PC-9 (cell line): ENCODE results near the gene TMCC1. TPM values are rescaled to one million over a fixed set of nuclear protein-coding genes. Genes with fewer than 3 reads are reported as not detected.

Experiments used
- BruUV-seq: library from RNA; stranded (reverse); fragments of 400-500 nt; replicated peaks from 2 replicates; lab custom pipeline; 2021; lab: Mats Ljungman, UMichigan
- CTCF ChIA-PET: fragments of 300-600 bp; sonication (Branson Sonifier 250); formaldehyde crosslinking; loops from one replicate; lab custom pipeline; 2022; ENCODE audit warnings: antibody characterized with exemption; lab: Charles Lee
- POLR2A ChIA-PET: fragments of 300-600 bp; sonication (Branson Sonifier 250); formaldehyde crosslinking; loops from one replicate; lab custom pipeline; 2022; ENCODE audit warnings: antibody characterized with exemption; ENCODE audit not compliant: unreplicated experiment; lab: Charles Lee
- DNase-seq, 2 experiments: peaks; one replicate each; pipeline versions ENCODE4 v3.0.0 to v3.0.0-alpha.2; 2015 to 2022; ENCODE audit warnings: mixed read lengths in 1 of 2
- H2AFZ ChIP-seq: fragments of 200-600 bp; sonication (generic); 2 replicates; pipeline ENCODE4 v1.8.1; 2017; ENCODE audit warnings: antibody characterized with exemption
- H3F3A ChIP-seq: fragments of 200-600 bp; sonication (generic); 2 replicates; pipeline ENCODE4 v1.8.1; 2017; ENCODE audit warnings: antibody characterized with exemption, mild to moderate bottlenecking, low read depth; ENCODE audit not compliant: insufficient read depth
- H3K27ac ChIP-seq: fragments of 200-600 bp; sonication (generic); 2 replicates; pipeline ENCODE4 v1.6.1; 2016; ENCODE audit warnings: mixed run types
- H3K27me3 ChIP-seq: fragments of 200-600 bp; sonication (generic); 2 replicates; pipeline ENCODE4 v1.6.1; 2016; ENCODE audit warnings: low read depth, mixed run types; ENCODE audit not compliant: insufficient read depth
- H3K36me3 ChIP-seq: fragments of 200-600 bp; sonication (generic); 2 replicates; pipeline ENCODE4 v1.6.1; 2016; ENCODE audit warnings: low read depth, mixed run types
- H3K4me1 ChIP-seq: fragments of 200-600 bp; sonication (generic); replicated peaks from 2 replicates; pipeline ENCODE4 v1.6.1; 2016; ENCODE audit warnings: mixed run types; ENCODE audit not compliant: insufficient read depth
- H3K4me2 ChIP-seq: fragments of 200-600 bp; sonication (generic); 2 replicates; pipeline ENCODE4 v1.6.1; 2017; ENCODE audit warnings: mixed run types
- H3K4me3 ChIP-seq: fragments of 200-600 bp; sonication (generic); 2 replicates; pipeline ENCODE4 v1.6.1; 2016; ENCODE audit warnings: mixed run types
- H3K79me2 ChIP-seq: fragments of 200-600 bp; sonication (generic); 2 replicates; pipeline ENCODE4 v1.6.1; 2017; ENCODE audit warnings: low read depth, mixed run types
- H3K9me2 ChIP-seq: fragments of 200-600 bp; sonication (generic); 2 replicates; pipeline ENCODE4 v1.8.1; 2017; ENCODE audit warnings: mild to moderate bottlenecking; ENCODE audit not compliant: insufficient read depth
- H3K9me3 ChIP-seq: fragments of 200-600 bp; sonication (generic); 2 replicates; pipeline ENCODE4 v1.8.1; 2016; ENCODE audit warnings: low read depth; ENCODE audit not compliant: insufficient read depth
- H4K20me1 ChIP-seq: fragments of 200-600 bp; sonication (generic); 2 replicates; pipeline ENCODE4 v1.8.1; 2017; ENCODE audit not compliant: insufficient read depth
- EZH2 ChIP-seq: fragments of 200-600 bp; sonication (generic); IDR thresholded peaks from 2 replicates; pipeline ENCODE4 v1.8.0; 2017; ENCODE audit warnings: antibody characterized with exemption, low read depth
- intact Hi-C: fragments of 100-400 bp; cut with micrococcal nuclease; formaldehyde crosslinking; loops from one replicate; pipeline ENCODE4 v1.10.0; 2022; ENCODE audit not compliant: unreplicated experiment
- total RNA-seq: library from RNA; stranded (reverse); gene quantifications from 2 replicates; pipeline ENCODE4 v1.2.3, GENCODE V29; 2021
- TF ChIP-seq, protein P1 (sequence below): fragments of 200-600 bp; sonication (generic); conservative IDR thresholded peaks from 2 replicates; pipeline ENCODE4 v1.6.1; 2017; ENCODE audit warnings: mixed run types, antibody characterized with exemption, mild to moderate bottlenecking, moderate library complexity

TMCC1 gene
- total RNA-seq, 1 experiment from 2014 or later, result 41.4 TPM

DNA sequence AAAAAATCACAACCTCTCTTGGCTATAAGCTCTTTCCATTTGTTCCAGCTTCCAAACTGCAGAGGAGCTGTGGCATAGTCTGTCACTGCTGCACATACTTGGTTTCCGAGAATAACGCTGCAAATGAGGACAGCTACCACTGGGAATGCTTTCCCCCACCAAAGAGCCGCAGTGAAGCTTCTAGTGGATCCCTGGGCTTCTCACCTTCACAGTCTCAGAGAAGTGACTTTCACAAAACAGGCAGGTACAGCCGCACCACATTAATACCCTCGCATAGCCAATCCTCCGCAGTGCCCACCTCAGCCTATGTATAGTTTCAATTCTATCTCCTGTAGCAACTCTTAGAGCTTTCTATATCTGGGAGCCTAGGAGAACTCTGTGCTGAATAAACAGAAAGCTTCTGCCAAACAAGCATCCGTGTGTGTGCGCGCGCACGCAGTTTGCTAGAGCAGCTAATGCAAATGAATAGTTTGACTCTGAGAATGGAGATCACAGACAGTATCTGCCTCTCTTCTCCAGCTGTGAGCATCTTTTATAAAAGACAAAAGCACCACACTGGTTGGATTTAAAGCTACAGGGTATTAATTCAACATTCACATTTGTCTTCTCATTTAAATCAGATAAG lies 205.1 kb downstream of the TMCC1 start:
- intact Hi-C loops, result loop anchor here (2.0 kb wide), 1 partner anchor 14 kb away; no protein-coding TSS in a partner anchor
- no TSS peak for BruUV-seq
- H3K27ac ChIP-seq, result peak overlapping the region; percentile 72
- no peaks in the 10 kb centered on the region for H4K20me1 ChIP-seq
- H3K27me3 ChIP-seq, result no peaks in the 10 kb centered on the region
- no peak for DNase-seq
- 0 out of 2 replicates have a peak overlapping the region, but pooled peaks have one; percentile 37 for H3K4me2 ChIP-seq
- H2AFZ ChIP-seq, result no peak overlapping the region
- peaks cover 64% of the 10 kb centered on the region for H3K4me1 ChIP-seq
- H3K9me3 ChIP-seq, result no peaks in the 10 kb centered on the region; the same call in 1 of the 2 replicates
- TF ChIP-seq EZH2, result no peak
- TF ChIP-seq, protein P1, sequence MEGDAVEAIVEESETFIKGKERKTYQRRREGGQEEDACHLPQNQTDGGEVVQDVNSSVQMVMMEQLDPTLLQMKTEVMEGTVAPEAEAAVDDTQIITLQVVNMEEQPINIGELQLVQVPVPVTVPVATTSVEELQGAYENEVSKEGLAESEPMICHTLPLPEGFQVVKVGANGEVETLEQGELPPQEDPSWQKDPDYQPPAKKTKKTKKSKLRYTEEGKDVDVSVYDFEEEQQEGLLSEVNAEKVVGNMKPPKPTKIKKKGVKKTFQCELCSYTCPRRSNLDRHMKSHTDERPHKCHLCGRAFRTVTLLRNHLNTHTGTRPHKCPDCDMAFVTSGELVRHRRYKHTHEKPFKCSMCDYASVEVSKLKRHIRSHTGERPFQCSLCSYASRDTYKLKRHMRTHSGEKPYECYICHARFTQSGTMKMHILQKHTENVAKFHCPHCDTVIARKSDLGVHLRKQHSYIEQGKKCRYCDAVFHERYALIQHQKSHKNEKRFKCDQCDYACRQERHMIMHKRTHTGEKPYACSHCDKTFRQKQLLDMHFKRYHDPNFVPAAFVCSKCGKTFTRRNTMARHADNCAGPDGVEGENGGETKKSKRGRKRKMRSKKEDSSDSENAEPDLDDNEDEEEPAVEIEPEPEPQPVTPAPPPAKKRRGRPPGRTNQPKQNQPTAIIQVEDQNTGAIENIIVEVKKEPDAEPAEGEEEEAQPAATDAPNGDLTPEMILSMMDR, result no peak
- no peak overlapping the region for H3K4me3 ChIP-seq
- H3K36me3 ChIP-seq, result peaks cover 14% of the 10 kb centered on the region; the same call in 1 of the 2 replicates
- CTCF ChIA-PET, result interaction anchor here (0.5 to 0.7 kb wide), 2 partner anchors 35 to 39 kb away, joined by 3 read pairs; no protein-coding TSS in a partner anchor
- peaks cover 98% of the 10 kb centered on the region for H3K79me2 ChIP-seq
- H3K9me2 ChIP-seq, result no peaks in the 10 kb centered on the region
- H3F3A ChIP-seq, result peaks cover 15% of the 10 kb centered on the region
- POLR2A ChIA-PET, result interaction anchor here (0.6 kb wide), 2 partner anchors 22 to 317 kb away, joined by 3 to 9 read pairs; no protein-coding TSS in a partner anchor

DNA sequence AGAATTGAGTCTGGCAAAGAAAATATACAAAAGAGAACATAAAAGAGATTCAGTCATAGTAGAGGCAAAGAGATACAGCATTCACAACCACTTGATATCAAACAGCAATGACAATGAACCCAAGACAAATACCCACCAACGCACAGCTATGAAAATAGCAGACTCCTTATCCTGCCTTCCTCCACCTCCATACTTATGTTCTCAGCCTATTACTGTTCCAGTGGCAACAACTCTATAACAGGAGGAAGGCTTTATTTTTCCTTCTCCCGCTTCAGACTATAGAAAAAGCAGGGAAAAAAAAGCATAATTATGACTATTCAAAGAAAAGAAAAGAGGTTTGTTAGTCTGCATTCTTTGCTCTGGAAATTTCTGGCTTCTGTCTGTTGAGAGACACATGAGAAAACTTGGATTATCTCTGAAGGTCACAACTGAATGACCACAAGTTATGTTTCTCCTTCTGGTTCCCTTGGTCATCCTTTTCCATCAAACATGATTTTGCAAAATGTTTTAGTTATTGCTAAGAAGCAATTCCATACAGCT lies 205.9 kb downstream of the TMCC1 start:
- BruUV-seq, result no TSS peak
- Histone ChIP-seq H4K20me1 (no peaks in the 10 kb centered on the region), H3K9me2 (no peaks in the 10 kb centered on the region), H3K4me3 (no peak overlapping the region), H3K4me2 (peak overlapping the region; percentile 37; the same call in 1 of the 2 replicates), H3K27me3 (no peaks in the 10 kb centered on the region), H3K4me1 (peaks cover 57% of the 10 kb centered on the region), H3F3A (peaks cover 14% of the 10 kb centered on the region; the same call in 1 of the 2 replicates), H3K27ac (peak overlapping the region; percentile 72), H2AFZ (no peak overlapping the region), H3K9me3 (no peaks in the 10 kb centered on the region; the same call in 1 of the 2 replicates), H3K79me2 (peaks cover 98% of the 10 kb centered on the region), H3K36me3 (peaks cover 14% of the 10 kb centered on the region; the same call in 1 of the 2 replicates)
- ChIA-PET POLR2A (interaction anchor here (0.6 kb wide), 1 partner anchor 258 kb away, joined by 6 read pairs; no protein-coding TSS in a partner anchor), CTCF (no interaction called here)
- DNase-seq, result no peak
- intact Hi-C loops, result loop anchor here (2.0 kb wide), 1 partner anchor 13 kb away; no protein-coding TSS in a partner anchor
- TF ChIP-seq, protein P1, result no peak
- TF ChIP-seq EZH2, result no peak

DNA sequence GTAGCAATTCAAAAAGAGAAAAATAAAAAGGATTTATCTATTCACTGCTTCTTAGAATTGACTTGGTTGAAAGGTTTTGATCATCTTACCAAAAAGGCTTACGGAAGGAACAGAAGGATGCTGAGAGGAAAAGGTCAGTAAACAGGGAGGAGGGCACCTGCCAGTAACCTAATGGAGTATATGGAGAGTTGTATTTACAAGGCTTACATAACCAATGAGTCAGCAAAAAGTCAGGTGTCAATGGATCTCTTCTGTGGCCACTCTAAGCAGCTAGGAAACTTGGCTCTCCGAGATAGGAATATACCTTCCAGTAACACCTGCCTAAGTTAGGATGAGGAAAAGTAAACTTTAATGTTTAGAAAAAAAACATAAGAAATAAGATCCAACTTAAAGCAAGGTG lies 206.6 kb downstream of the TMCC1 start:
- peak overlapping the region; percentile 37; the same call in 1 of the 2 replicates for H3K4me2 ChIP-seq
- DNase-seq, result peak in 1 of 2 experiments; percentile 71
- no TSS peak for BruUV-seq
- H3K36me3 ChIP-seq, result 0 out of 2 replicates have a peak, but pooled peaks cover 8% of the 10 kb centered on the region
- POLR2A ChIA-PET, result interaction anchor here (0.6 kb wide), 1 partner anchor 259 kb away, joined by 6 read pairs; no protein-coding TSS in a partner anchor
- no peak for TF ChIP-seq EZH2
- TF ChIP-seq, protein P1, result no peak
- H2AFZ ChIP-seq, result no peak overlapping the region
- H3K79me2 ChIP-seq, result peaks cover 98% of the 10 kb centered on the region
- no peaks in the 10 kb centered on the region for H3K9me2 ChIP-seq
- CTCF ChIA-PET, result interaction anchor here (0.6 kb wide), 1 partner anchor 49 kb away, joined by 16 read pairs; no protein-coding TSS in a partner anchor
- H4K20me1 ChIP-seq, result no peaks in the 10 kb centered on the region
- intact Hi-C loops, result no loop called here
- H3K9me3 ChIP-seq, result no peaks in the 10 kb centered on the region; the same call in 1 of the 2 replicates
- no peak overlapping the region for H3K4me3 ChIP-seq
- H3K27ac ChIP-seq, result peak overlapping the region; percentile 72
- H3K4me1 ChIP-seq, result peaks cover 49% of the 10 kb centered on the region
- H3F3A ChIP-seq, result peaks cover 14% of the 10 kb centered on the region; the same call in 1 of the 2 replicates
- H3K27me3 ChIP-seq, result no peaks in the 10 kb centered on the region
